Measurements from ENCODE around the gene USP8.
"Not testable (repeated sequence)": the region's sequence is repeated elsewhere in the genome, so short reads cannot be mapped to it uniquely, and the experiment has no call there.

The USP8 gene

DNA sequence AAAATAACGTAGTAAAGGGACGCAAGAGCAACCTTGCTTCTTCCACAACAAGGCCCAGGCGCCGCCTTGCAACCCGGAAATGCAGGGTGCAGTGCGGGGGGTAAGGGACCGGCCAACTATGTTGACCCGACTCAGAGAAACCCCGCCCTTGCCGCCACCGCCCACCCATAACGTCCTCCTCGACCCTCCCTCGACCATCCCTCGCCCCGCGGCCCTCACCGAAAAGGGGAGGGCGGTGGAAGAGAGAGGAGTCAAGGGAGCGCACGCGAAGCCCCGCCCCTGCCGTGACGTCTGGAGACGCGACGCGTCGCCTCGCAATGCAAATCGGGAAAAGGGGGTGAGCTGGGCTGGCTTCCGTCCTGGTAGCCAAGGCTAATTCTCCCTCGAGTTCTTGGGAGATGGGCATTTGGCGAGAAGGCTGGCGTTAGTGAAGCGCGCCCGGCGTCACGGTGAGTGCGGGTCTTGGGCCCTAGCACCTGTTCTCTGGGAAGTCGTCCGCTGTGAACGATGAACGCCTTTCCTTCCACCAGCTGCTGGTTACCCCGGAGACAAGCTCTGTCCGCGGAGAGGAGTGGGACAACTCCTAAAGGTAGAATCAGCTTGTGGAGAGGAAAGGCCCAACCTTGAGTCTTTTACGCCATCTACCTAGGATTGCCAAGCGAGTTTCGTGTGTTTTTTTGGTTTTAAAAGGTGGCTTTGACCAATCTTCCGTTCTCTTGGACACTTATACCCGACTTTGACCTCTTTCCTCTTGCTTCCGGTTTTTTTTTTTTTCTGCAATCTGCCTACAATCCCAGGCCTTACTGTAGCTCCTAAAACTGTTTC lies at the start of gene USP8:
USP8 (plus strand) TSS at position 340 of the 825 bp plus-strand sequence. CDS start 14,669 bp downstream, outside the sequence.
- peak; percentile 94 for DNase-seq

DNA sequence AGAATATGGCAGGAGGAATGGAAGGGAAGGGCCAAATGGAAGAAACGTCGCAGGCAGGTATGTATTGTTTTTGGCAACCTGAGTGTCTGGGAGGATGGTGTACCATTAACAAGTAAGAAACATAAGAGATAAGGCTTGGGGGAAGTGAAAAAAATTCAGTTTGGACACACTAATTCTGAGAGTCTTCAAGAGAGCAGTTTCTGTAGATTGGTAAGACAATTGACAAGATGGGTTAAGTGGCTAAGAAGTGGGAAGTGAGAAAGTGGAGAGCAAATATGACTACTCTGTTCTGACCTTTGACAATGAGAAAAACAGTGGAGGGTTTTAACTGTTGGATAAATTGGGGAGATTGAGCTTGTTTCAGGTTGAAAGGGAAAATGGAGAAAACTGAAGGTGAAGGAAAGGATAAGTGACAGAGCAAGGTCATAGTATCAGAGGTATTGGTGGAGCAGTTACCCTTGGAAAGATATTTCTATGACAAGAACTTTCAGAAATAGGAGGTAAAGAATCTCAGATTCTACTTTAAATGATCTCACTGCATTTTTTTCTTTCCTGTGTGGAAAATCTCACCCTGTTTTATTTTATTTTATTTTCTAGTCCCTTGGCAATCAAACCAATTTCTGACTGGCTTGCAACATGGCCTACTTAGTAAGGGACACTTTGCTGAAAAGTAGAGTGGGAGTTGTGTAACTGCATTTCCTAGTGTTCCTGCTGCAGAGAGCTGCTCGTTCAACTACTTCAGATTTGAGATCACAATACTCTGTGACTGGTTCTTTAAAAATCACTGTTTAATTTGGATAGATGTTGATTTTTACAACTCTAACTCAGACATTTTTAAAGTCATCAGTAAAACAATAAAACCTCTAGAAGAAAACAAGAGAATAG lies 46.1 kb upstream of the USP8 start:
- no peak for DNase-seq

DNA sequence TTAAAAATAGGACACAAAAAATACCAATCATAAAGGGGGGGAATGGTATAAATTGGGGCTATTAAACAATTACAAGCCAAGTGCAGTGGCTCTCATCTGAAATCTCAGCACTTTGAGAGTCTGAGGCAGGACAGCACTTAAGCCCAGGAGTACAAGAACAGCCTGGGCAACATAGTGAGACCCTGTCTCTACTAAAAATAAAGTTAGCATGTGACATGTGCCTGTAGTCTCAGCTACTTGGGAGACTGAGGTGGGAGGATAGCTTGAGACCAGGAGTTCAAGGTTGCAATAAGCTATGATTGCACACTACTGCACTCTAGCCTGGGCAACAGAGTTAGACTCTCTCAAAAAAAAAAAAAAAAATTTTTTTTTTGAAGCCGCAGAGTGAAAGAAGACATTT lies 45.4 kb upstream of the USP8 start:
- DNase-seq = no peak

DNA sequence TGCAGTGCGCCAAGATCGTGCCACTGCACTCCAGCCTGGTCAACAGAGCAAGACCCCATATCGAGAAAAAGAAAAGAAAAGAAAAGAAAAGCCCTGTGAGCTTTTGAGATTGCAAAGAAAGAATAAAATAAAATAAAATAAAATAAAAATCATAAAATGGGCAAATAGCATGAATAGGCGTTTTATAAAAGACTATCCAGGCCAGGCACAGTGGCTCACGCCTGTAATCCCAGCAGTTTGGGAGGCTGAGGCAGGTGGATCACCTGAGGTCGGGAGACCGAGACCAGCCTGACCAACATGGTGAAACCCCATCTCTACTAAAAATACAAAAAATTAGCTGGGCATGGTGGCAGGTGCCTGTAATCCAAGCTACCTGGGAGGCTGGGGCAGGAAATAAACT lies 44.8 kb upstream of the USP8 start:
- not testable (repeated sequence) for DNase-seq

DNA sequence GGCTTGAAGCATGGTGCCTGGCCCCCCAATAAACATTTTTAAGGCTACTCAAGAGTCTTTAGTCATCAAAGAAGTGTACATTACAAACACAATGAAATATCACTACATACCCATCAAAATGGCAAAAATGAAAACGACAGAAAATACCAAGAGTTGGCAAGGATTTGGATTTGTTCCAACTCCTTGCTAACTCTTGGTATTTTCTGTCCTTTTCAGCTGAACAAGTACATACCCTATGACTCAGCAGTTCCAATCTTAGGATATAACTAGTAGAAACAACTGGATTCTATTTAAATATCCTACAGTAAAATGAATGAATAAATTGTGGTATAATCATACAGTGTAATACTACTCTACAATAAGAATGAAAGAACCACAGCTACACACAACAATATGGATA lies 44.1 kb upstream of the USP8 start:
- DNase-seq = no peak

DNA sequence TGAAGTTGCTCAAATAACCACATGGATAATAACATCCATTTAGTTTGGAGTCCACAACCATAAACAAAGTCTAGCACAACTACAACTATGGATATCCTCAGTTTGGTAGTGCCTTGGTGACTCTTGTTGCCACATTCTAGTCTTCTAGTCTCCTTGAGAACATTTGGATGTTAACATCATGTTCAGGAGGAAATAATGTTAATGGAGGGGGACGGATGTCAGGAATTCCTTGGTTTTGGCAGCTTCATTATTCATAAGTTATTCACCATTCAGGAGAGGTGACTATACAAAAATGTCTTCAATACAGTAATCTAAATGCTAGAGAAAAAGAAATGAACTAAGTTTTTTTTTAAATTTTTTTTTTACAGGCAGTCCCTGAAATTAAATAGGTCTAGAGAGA lies 42.8 kb upstream of the USP8 start:
- no peak for DNase-seq

DNA sequence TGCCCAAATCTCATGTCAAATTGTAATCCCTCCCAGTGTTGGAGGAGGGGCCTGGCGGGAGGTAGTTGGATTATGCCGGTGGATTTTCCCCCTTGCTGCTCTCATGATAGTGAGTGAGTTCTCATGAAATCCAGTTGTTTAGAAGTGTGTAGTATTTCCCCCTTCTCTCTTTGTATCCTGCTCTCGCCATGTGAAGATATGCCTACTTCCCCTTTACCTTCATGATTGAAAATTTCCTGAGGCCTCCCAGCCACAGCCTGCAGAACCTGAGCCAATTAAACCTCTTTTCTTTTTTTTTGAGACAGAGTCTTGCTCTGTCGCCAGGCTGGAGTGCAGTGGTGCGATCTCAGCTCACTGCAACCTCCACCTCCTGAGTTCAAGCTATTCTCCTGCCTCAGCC lies 41.8 kb upstream of the USP8 start:
- not testable (repeated sequence) for DNase-seq

DNA sequence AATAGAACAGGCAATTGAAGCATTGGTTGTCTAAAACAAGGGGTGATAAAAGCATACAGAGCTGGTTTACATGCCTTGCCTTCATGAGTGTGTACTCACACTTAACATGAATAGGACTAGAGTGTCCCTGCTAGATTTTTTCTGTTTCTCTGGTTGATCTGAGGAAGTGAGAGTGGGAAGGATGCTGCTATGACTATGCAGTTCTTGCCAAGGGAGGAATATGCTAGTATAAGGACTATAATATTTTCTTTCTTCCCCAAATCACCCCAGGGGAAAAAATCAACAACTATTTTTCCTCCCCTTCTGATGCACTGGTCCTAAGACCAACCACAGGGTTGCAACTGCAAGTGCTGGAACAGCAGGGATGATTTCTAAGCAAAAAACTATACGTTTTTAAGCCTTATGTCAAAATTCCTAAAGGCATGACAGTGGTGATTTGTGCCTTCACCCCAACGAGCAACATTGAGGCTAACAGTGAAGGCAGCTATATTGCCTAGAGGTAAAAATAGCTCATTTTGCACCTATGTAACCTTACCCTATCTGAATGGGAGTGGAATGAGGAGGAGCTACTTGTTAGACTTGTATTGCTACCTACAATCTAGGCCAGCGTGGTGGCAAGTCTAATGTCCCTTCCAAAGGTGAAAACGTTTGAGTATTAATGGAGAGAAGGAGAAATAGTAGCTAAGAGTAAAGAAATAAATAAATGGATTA lies 33.5 kb upstream of the USP8 start:
- DNase-seq = no peak

DNA sequence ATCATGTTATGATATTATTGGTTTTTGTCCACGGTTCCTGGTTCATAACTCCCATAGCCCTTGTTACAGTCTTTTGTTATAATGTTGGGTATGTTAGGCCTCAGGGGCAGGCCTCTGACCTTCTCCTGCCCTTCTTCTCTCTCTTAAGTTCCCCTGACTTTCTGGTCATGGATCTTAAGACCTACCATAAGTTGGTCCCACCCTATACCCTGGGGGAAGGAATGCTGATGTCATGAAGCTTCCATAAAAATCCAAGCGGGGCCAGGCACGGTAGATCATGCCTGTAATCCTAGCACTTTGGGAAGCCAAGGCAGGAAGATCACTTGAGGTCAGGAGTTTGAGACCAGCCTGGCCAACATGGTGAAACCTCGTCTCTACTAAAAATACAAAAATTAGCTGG lies 32.6 kb upstream of the USP8 start:
- DNase-seq = not testable (repeated sequence)

DNA sequence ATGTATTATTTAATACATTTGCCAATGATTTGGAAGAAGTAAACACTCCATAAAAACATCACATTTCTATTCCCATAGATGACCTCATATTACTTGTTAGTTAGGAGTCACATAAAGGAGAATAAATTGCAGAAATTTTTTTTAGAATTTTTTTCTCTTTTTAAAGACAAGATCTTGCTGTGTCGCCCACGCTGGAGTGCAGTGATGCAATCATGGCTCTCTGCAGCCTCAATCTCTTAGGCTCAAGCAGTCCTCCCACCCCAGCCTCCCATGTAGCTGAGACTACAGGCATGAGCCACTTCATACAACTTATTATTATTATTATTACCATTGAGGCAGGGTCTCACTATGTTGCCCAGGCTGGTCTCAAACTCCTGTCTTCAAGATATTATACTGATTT lies 12.3 kb upstream of the USP8 start:
- no peak for DNase-seq

DNA sequence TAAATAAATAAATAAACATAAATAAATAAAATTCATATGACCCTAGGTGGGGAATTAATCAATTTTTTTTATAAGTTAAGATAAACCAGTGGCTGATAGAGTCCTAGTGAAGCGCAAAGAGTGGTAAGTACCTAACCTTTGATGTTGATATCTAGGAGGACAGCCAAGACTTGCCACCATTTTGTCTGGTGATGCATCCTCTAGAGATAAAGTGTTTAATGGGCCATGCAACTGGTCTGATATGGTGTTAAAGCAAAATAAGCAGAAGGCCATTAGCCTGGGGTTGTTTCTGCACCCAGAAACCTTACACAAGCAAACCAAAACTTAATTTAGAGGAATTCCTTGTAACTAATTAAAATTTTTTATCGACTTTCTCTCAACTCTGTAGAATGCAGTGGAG lies 9.6 kb upstream of the USP8 start:
- DNase-seq = no peak

DNA sequence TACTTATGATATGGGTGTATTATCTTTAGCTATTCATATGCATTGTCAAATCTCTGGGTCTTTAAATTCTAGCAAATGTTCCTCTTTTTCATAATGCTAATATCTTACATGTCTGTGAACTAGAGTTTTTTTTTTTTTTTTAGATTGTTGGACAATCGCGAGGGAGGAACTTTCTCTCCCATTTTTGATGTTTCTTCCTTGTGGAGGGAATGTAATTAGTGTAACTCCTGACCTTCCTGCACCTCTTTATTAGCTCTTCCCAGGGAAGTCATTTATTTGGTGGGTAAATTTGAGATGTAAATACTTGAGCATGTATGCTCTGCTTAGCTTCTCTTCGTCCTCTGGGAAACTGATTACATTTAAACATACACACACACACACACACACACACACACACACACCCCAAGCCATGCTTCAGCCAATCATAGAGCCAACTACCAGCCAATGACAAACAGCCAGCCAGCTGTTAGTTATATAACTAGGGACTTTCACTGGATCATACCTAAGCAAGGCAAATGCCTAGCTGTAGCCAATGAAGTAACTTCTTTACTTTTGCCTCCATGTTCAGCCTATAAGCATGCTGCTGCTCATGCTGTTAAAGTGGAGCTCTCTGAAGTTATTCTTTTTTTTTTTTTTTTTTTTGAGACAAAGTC lies 8.3 kb upstream of the USP8 start:
- DNase-seq = no peak

DNA sequence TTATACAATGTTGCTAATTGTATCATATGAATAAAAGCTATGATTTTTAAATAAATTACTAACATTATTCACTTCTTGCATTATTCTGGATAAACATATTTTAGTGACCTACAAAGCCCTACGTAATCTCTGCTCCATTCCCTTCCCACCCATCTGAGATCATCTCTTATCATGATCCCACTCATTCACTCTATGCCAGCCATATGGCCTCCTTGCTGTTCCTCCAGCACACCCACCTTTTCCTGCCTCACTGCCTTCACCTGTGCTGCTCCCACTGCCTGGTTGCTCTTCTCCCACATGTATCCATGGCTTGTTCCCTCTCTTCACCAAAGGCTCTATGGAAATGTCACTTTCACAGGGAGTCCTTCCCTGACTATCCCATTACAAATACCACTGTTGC lies 7.3 kb upstream of the USP8 start:
- DNase-seq = no peak

DNA sequence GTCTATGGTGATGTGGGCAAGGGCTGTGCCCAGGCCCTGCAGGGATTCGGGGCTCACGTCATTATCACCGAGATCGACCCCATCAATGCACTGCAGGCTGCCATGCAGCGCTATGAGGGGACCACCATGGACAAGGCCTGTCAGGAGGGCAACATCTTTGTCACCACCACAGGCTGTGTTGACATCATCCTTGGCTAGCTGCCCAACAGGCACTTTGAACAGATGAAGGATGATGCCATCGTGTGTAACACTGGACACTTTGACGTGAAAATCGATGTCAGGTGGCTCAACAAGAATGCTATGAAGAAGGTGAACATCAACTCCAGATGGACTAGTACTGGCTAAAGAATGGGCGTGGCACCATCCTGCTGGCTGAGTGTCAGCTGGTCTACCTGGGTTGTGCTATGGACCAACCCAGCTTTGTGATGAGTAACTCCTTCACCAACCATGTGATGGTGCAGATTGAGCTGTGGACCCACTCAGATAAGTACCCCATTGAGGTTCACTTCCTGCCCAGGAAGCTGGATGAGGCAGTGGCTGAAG lies 6.1 kb upstream of the USP8 start:
- DNase-seq = no peak

DNA sequence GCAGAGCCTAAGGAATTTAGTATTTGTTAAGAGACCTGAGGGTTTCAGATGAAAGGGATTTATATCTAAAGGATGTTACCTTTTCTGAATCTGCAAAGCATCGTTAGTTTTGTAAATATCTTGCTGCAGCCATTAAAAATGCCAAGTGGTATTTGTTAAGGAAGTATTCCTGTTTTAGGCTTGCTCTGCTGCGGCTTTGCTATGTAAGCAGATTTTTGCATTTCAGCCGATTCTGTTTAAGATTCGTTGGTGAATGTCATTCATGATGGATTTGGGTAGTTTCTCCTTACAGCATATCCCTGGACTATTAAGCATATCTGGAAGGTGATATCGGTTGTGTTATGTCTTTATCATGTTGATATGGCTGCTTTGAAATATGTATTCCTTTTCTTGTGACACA lies 1.0 kb downstream of the USP8 start:
- no peak for DNase-seq

DNA sequence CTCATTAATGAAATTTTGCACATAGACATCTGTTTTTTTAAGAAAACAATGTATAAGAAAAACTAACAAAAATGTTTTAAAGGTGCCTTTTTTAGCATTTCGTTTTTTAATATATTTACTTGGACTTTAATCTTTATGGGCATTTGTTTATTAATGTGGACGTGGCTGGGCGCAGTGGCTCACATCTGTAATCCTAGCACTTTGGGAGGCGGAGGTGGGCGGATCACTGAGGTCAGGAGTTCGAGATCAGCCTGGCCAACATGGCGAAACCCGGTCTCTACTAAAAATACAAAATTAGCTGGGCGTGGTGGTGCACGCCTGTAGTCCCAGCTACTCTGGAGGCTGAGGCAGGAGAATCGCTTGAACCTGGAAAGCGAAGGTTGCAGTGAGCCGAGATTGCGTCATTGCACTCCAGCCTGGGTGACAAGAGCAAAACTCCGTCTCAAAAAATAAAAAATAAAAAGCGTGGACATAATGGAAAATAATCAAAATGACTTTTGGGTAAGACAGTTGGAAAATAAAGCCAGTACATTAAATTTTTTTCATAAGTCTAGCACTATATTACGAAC lies 1.6 kb downstream of the USP8 start:
- not testable (repeated sequence) for DNase-seq

DNA sequence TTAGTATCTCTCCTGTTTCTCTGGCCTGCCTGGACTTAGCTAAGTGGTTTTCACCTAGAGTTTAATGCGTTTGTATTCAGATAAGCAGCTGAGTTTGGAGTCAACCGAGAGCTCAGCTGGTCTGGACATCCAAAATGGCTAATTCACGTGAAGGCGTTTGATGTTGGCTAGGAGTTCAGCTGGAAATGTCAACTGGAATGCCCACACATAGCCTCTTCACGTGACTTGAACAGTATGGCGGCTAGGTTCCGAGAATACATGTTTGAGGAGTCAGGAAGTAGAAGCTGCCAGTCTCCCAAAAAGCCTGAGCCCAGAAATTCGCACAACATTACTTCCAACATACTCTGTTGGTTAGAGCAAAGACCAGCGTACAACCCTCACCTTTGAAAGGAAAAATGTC lies 2.2 kb downstream of the USP8 start:
- DNase-seq = no peak

DNA sequence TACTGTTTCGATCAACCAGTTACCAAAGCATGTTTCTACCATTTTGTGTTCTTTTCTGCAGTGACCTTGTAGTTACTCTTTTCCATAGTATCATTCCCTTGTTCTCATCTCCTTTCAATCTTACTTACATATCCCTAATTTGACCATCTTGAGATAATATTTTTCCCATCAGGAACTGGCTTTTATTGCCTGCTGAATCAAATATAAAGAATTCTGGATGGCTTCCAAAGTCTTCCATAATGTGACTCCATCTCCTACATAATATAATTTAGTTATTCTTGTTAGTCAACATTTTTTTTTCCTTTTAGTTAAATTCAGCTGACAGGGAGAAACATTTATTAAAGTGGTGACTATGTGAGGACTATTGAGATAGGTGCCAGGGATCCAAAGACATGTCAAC lies 7.0 kb downstream of the USP8 start:
- no peak for DNase-seq

DNA sequence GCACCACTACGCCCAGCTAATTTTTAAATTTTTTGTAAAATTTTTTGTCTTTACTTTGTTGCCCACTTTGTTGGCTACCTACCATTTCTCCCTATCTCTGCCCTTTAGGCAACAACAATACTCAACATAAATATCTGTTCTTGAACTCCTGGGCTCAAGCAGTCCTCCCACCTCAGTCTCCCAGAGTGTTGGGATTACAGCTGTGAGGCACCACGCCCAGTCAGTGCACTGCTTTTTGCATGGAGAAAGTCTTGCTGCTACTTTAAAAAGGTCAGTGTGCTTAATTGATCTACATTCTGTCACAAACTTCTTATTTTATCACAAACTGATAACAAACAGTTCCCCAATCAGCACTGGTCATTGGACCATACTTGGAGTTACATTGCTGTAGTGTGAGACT lies 8.0 kb downstream of the USP8 start:
- no peak for DNase-seq

DNA sequence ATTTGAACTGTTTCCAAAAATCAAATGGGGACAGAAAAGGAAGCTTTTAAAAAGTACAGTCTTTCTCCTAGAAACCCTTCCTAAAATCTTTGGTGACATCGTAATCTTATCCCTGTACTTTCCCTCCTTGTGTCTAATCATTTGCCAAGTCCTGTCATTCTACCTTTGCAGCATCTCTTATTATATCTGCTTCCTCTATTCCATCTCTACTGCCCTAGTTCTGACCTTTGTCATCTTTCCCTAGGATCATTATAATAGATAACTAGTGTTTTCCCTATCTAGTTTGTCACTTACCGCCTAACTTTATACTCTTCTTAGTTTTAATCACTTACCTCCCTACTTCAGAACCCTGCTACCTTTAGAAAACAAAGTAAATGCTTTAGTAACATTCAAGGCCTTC lies 11.6 kb downstream of the USP8 start:
- DNase-seq = no peak

DNA sequence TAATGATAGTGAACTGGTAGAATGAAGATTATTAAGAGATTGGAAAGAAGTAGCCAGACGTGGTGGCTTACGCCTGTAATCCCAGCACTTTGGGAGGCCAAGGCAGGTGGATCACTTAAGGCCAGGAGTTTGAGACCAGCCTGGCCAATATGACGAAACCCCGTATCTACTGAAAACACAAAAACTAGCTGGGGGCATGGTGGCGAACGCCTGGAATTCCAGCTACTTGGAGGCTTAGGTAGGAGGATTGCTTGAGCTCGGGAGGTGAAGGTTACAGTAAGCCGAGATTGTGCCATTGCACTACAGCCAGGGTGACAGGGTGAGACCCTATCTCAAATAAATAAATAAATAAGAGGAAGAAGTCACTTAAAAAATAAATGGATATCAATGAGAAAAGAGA lies 14.0 kb downstream of the USP8 start:
- no peak for DNase-seq

DNA sequence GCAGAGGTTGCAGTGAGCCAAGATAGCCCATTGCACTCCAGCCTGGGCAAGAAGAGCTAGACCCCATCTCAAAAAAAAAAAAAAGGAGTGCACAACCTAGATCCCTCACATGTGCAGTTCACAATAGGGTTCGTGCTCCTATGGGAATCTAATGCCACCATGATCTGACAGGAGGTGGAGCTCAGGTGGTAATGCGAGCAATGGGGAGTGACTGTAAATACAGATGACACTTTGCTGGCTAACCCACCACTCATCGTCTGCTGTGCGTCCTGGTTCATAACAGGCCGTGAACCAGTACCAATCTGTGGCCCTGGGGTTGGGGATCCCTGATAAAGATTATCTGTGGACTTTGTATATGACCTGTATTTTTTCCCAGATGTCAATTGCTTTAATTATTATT lies 16.7 kb downstream of the USP8 start:
- no peak for DNase-seq

Measured in stimulated activated CD4-positive, alpha-beta T cell treated with anti-CD3 and anti-CD28 coated beads, Interleukin-1b, Interleukin-23, amount 100 ng/mL, for 48 hours (primary cell).